CD4-positive, alpha-beta T cell (primary cell): ENCODE results near the gene FAM24B. TPM values are rescaled to one million over a fixed set of nuclear protein-coding genes. Genes with fewer than 3 reads are reported as not detected.

Experiments used
- ATAC-seq: fragments of 200-7000 bp; cut with Tn5 transposase; one replicate; pipeline ENCODE4 v1.10.0; 2022; ENCODE audit warnings: mild to moderate bottlenecking; ENCODE audit not compliant: poor library complexity
- CTCF ChIA-PET: fragments of 350-600 bp; sonication (Branson Sonifier 250); formaldehyde crosslinking; loops from one replicate; lab custom pipeline; 2021; ENCODE audit warnings: antibody characterized with exemption, inconsistent platforms; lab: Charles Lee
- POLR2A ChIA-PET: fragments of 350-600 bp; sonication (Branson Sonifier 250); formaldehyde crosslinking; loops from one replicate; lab custom pipeline; 2021; ENCODE audit warnings: antibody characterized with exemption, inconsistent platforms; lab: Charles Lee
- DNase-seq, 14 experiments: peaks; one replicate each; pipeline ENCODE4 v3.0.0-alpha.2; 2013 to 2020; ENCODE audit warnings: mixed read lengths in 2 of 14
- H3K27ac ChIP-seq, 2 donors: one replicate each; pipeline versions ENCODE4 v1.5.1 to v1.7.0; 2013; ENCODE audit warnings: low read length in 2 of 2, low read depth in 1 of 2, mild to moderate bottlenecking in 1 of 2
- H3K27me3 ChIP-seq, 2 experiments: 1 replicate in 1 of 2; 2 replicates in 1 of 2; pipeline versions ENCODE4 v1.6.1 to v1.7.0; 2013; ENCODE audit warnings: low read length in 2 of 2, control low read depth in 1 of 2, mild to moderate bottlenecking in 1 of 2, moderate library complexity in 1 of 2; ENCODE audit not compliant: insufficient read depth in 2 of 2, control insufficient read depth in 1 of 2
- H3K36me3 ChIP-seq: one replicate; pipeline ENCODE4 v1.6.1; 2013; ENCODE audit warnings: low read length, control low read depth; ENCODE audit not compliant: insufficient read depth
- H3K4me1 ChIP-seq: one replicate; pipeline ENCODE4 v1.6.1; 2013; ENCODE audit warnings: low read length, control low read depth; ENCODE audit not compliant: insufficient read depth
- H3K4me3 ChIP-seq: one replicate; pipeline ENCODE4 v1.5.1; 2013; ENCODE audit warnings: mild to moderate bottlenecking, low read length, moderate library complexity
- H3K9me3 ChIP-seq, 2 experiments: 1 replicate in 1 of 2; 2 replicates in 1 of 2; pipeline versions ENCODE4 v1.6.1 to v1.7.0; 2013; ENCODE audit warnings: low read length in 2 of 2, mild to moderate bottlenecking in 2 of 2, control low read depth in 1 of 2, moderate library complexity in 1 of 2; ENCODE audit not compliant: control insufficient read depth in 1 of 2, insufficient read depth in 1 of 2
- H3K27ac Mint-ChIP-seq: one replicate; pipeline ENCODE4 v1.8.0; 2020; ENCODE audit warnings: mixed read lengths
- H3K27me3 Mint-ChIP-seq: one replicate; pipeline ENCODE4 v1.8.0; 2021; ENCODE audit warnings: mixed read lengths
- H3K36me3 Mint-ChIP-seq: one replicate; pipeline ENCODE4 v1.8.0; 2021; ENCODE audit warnings: low read depth, mixed read lengths
- H3K4me1 Mint-ChIP-seq: one replicate; pipeline ENCODE4 v1.8.0; 2021; ENCODE audit warnings: low read depth, mixed read lengths
- H3K4me3 Mint-ChIP-seq: one replicate; pipeline ENCODE4 v1.8.0; 2020; ENCODE audit warnings: mild to moderate bottlenecking, mixed read lengths
- H3K9me3 Mint-ChIP-seq: one replicate; pipeline ENCODE4 v1.8.0; 2020; ENCODE audit warnings: mixed read lengths
- intact Hi-C, 2 experiments: fragments of 100-400 bp; cut with DNase I in 1 of 2; cut with micrococcal nuclease in 1 of 2; formaldehyde crosslinking; loops; one replicate each; pipeline versions ENCODE4 v1.15.1 to v1.9.0; 2023 to 2025; cut with DNase I, micrococcal nuclease
- total RNA-seq, 174 experiments: library from RNA in 2 of 174; stranded (reverse) in 2 of 174; gene quantifications; one replicate each; pipeline ENCODE4 v1.2.3 and lab custom pipeline; 2021 to 2026
- TF ChIP-seq, protein P1 (sequence below): fragments of 200-600 bp; IDR thresholded peaks from one replicate; pipeline ENCODE4 v1.8.0; 2022; ENCODE audit warnings: antibody characterized with exemption, mild to moderate bottlenecking

FAM24B gene
- total RNA-seq, 2 experiments from 2014 or later, result 6.8 to 7.1 TPM

DNA sequence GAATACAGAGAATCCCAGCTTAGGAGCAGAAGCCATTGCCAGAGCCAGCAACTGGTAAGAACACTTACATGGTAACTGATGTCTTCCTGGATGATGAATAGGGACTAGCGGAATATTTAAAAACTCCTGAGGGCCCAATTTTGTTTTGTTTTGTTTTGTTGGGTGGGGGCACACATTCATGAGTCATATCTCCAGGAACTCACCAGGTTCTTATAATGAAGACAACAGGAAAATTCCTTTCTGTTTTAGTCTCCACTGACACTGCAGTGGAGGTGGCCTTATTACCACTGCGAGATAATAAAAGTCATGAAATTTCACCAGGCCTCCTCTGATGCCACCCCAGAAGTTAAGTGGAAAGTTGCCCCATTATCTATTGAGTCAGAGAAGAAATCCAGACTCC is 27.1 kb downstream of the FAM24B start:
- TF ChIP-seq, protein P1, sequence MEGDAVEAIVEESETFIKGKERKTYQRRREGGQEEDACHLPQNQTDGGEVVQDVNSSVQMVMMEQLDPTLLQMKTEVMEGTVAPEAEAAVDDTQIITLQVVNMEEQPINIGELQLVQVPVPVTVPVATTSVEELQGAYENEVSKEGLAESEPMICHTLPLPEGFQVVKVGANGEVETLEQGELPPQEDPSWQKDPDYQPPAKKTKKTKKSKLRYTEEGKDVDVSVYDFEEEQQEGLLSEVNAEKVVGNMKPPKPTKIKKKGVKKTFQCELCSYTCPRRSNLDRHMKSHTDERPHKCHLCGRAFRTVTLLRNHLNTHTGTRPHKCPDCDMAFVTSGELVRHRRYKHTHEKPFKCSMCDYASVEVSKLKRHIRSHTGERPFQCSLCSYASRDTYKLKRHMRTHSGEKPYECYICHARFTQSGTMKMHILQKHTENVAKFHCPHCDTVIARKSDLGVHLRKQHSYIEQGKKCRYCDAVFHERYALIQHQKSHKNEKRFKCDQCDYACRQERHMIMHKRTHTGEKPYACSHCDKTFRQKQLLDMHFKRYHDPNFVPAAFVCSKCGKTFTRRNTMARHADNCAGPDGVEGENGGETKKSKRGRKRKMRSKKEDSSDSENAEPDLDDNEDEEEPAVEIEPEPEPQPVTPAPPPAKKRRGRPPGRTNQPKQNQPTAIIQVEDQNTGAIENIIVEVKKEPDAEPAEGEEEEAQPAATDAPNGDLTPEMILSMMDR, result no peak
- no peaks in the 10 kb centered on the region for H3K9me3 Mint-ChIP-seq
- Histone ChIP-seq H3K27ac (no peak overlapping the region), H3K36me3 (peaks cover 38% of the 10 kb centered on the region), H3K4me3 (no peak overlapping the region), H3K27me3 (no peaks in the 10 kb centered on the region), H3K4me1 (no peaks in the 10 kb centered on the region), H3K9me3 (no peaks in the 10 kb centered on the region)
- H3K27ac Mint-ChIP-seq, result no peak overlapping the region
- ATAC-seq (no peak), DNase-seq (no peak)
- ChIA-PET CTCF (no interaction called here), POLR2A (no interaction called here)
- intact Hi-C loops, result no loop called here
- H3K27me3 Mint-ChIP-seq, result no peaks in the 10 kb centered on the region
- H3K4me3 Mint-ChIP-seq, result no peak overlapping the region
- H3K4me1 Mint-ChIP-seq, result peaks cover 12% of the 10 kb centered on the region
- peaks cover 96% of the 10 kb centered on the region for H3K36me3 Mint-ChIP-seq

DNA sequence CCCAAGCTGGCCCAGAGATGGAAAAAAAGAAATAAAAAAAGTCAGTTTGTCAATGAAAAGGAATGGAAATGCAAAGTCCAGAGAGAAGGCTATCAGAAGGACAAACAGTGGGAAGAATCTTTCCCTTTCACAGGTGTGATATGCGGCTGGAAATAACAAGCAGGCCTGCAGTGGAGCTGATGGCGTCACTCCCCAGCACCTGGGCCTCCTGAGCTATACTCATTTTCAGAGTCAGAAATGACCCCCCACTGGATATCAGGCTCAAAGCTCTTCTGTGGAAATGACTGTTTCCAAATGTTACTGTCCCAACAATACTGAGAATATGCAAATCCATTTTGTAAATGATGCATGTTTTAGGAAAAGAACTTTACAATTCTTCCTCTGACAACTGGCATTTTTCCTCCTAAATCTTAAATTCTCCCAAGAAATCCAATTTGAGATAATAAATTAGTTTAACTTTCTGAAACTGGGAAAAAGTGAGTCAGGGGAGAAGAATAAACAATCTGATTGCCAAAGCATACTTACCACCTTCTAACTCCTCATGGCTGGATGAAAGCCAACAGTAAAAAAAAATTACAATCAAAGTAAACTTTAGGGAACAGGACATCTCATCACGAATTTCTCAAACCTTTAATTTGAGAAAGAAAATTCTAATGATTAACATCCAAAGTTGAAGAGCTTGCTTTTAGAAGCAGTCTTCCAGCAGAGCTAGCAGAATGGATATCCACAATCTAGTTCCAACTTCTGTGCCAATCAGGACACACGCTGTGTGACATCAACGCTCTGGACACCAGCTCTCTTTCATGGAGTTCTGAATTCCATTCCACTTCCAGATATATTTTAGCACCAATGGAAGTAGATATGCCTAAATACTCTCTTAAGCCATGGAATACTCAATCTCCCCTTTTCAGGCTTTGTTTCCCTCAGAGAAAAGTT is 28.4 kb downstream of the FAM24B start:
- TF ChIP-seq, protein P1, result no peak
- H3K9me3 Mint-ChIP-seq, result no peaks in the 10 kb centered on the region

DNA sequence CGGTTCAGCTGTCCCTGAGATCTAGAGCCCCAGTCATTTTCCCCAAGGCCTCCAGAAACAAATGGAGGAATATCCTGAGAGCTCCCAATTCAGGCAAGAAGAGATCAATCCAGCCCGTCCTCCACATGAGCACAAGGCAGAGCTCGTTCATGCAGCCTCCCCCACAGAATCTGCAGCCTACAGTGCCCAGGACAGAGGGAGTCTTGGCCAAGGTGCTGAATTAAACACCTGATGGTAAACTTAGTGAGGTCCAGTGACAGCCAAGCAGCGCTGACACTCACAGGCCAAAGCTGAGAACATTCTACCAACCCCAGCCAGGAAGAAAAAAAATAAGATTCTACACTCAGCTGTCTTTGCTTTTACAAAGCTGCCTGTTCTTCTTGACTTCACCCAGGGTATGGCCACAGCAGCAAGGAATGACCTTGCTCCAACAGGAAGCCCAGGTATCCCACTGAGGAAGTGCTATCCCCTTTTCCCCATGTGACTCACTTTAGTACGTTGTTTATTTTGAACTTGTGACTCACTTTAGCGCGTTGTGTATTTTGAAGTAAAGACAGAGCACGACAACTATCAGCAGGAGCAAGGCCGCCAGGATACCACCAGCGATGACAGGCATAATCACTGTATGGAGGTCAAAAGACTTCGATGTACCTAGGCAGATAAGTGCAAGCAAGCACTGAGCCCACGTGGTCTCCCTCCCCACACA is 29.3 kb downstream of the FAM24B start:
- peaks cover 34% of the 10 kb centered on the region for H3K36me3 ChIP-seq
- Mint-ChIP-seq H3K36me3 (peaks cover 94% of the 10 kb centered on the region), H3K4me3 (no peak overlapping the region), H3K4me1 (peaks cover 4% of the 10 kb centered on the region), H3K9me3 (no peaks in the 10 kb centered on the region), H3K27ac (no peak overlapping the region), H3K27me3 (no peaks in the 10 kb centered on the region)
- POLR2A ChIA-PET, result no interaction called here
- TF ChIP-seq, protein P1, result no peak
- CTCF ChIA-PET, result no interaction called here
- ATAC-seq (no peak), DNase-seq (no peak)
- H3K27me3 ChIP-seq, result no peaks in the 10 kb centered on the region
- intact Hi-C loops, result no loop called here
- no peak overlapping the region for H3K4me3 ChIP-seq
- no peak overlapping the region for H3K27ac ChIP-seq
- peaks cover 0 to 3% of the 10 kb centered on the region in 2 experiments for H3K9me3 ChIP-seq
- H3K4me1 ChIP-seq, result no peaks in the 10 kb centered on the region

More for the DNA sequence above, 28.4 kb downstream of the FAM24B start:
- no peak overlapping the region for H3K27ac Mint-ChIP-seq
- peaks cover 39% of the 10 kb centered on the region for H3K36me3 ChIP-seq
- H3K4me3 ChIP-seq, result no peak overlapping the region
- ATAC-seq (no peak), DNase-seq (no peak)
- H3K27me3 ChIP-seq, result no peaks in the 10 kb centered on the region
- H3K4me3 Mint-ChIP-seq, result no peak overlapping the region
- POLR2A ChIA-PET, result no interaction called here
- CTCF ChIA-PET, result no interaction called here
- H3K27me3 Mint-ChIP-seq, result no peaks in the 10 kb centered on the region
- intact Hi-C loops, result no loop called here
- H3K4me1 ChIP-seq, result no peaks in the 10 kb centered on the region
- peaks cover 8% of the 10 kb centered on the region for H3K4me1 Mint-ChIP-seq
- H3K27ac ChIP-seq, result no peak overlapping the region
- H3K36me3 Mint-ChIP-seq, result peaks cover 96% of the 10 kb centered on the region
- peaks cover 0 to 2% of the 10 kb centered on the region in 2 experiments for H3K9me3 ChIP-seq
